ENCODE data around the gene LMOD2.

The LMOD2 gene

GRCh38 chr7:123711832-123712293 lies 56.2 kb downstream of the LMOD2 start:
- peak; percentile 37 for ATAC-seq
- TF ChIP-seq POU6F1 (CRISPR knock-in tag; IDR thresholded peaks at IDR 0.05; ENCODE audit: borderline replicate concordance, low read depth) (no peak), ZFP30 (CRISPR knock-in tag; IDR thresholded peaks at IDR 0.05) (no peak), RARB (CRISPR knock-in tag; IDR thresholded peaks at IDR 0.05) (no peak), ZFP3 (CRISPR knock-in tag; IDR thresholded peaks at IDR 0.05) (no peak), SNAI2 (CRISPR knock-in tag; IDR thresholded peaks at IDR 0.05) (no peak), ZC3H10 (CRISPR knock-in tag; IDR thresholded peaks at IDR 0.05) (no peak), ARNTL (CRISPR knock-in tag; IDR thresholded peaks at IDR 0.05; ENCODE audit: borderline replicate concordance, low read depth) (no peak), CREB5 (CRISPR knock-in tag; IDR thresholded peaks at IDR 0.05; ENCODE audit: low read depth) (no peak), CSRNP3 (CRISPR knock-in tag; IDR thresholded peaks at IDR 0.05) (no peak), PATZ1 (CRISPR knock-in tag; IDR thresholded peaks at IDR 0.05; ENCODE audit: borderline replicate concordance) (no peak), PPARA (CRISPR knock-in tag; IDR thresholded peaks at IDR 0.05; ENCODE audit: borderline replicate concordance) (no peak), ZNF565 (CRISPR knock-in tag; conservative IDR thresholded peaks at IDR 0.05; ENCODE audit: low read depth) (no peak), TCF4 (CRISPR knock-in tag; IDR thresholded peaks at IDR 0.05; ENCODE audit: borderline replicate concordance) (no peak), GLIS3 (CRISPR knock-in tag; IDR thresholded peaks at IDR 0.05) (no peak), TSHZ2 (CRISPR knock-in tag; IDR thresholded peaks at IDR 0.05) (no peak), ZNF8 (CRISPR knock-in tag; IDR thresholded peaks at IDR 0.05) (no peak), ISL1 (CRISPR knock-in tag; IDR thresholded peaks at IDR 0.05) (no peak), CSDC2 (CRISPR knock-in tag; IDR thresholded peaks at IDR 0.05) (no peak), OSR1 (CRISPR knock-in tag; IDR thresholded peaks at IDR 0.05) (no peak)

- ATAC-seq = peak; percentile 61
Observed at GRCh38 chr7:123712619-123713018, 57.0 kb downstream of the LMOD2 start.

More at GRCh38 chr7:123712619-123713018, 57.0 kb downstream of the LMOD2 start:
- TF ChIP-seq OSR1 (CRISPR knock-in tag; IDR thresholded peaks at IDR 0.05) = no peak
- TF ChIP-seq TOX (CRISPR knock-in tag; IDR thresholded peaks at IDR 0.05; ENCODE audit: borderline replicate concordance) = no peak
- no peak for TF ChIP-seq BACH2 (CRISPR knock-in tag; IDR thresholded peaks at IDR 0.05; ENCODE audit: borderline replicate concordance)
- no peak for TF ChIP-seq ARNTL (CRISPR knock-in tag; IDR thresholded peaks at IDR 0.05; ENCODE audit: borderline replicate concordance, low read depth)
- no peak for TF ChIP-seq CSDC2 (CRISPR knock-in tag; IDR thresholded peaks at IDR 0.05)
- no peak for TF ChIP-seq TSHZ2 (CRISPR knock-in tag; IDR thresholded peaks at IDR 0.05)
- TF ChIP-seq ZC3H10 (CRISPR knock-in tag; IDR thresholded peaks at IDR 0.05) = no peak
- no peak for TF ChIP-seq ZFP3 (CRISPR knock-in tag; IDR thresholded peaks at IDR 0.05)
- no peak for TF ChIP-seq GLIS3 (CRISPR knock-in tag; IDR thresholded peaks at IDR 0.05)
- no peak for TF ChIP-seq ZNF70 (CRISPR knock-in tag; IDR thresholded peaks at IDR 0.05)
- no peak for TF ChIP-seq SNAI2 (CRISPR knock-in tag; IDR thresholded peaks at IDR 0.05)
- TF ChIP-seq TCF4 (CRISPR knock-in tag; IDR thresholded peaks at IDR 0.05; ENCODE audit: borderline replicate concordance) = no peak
- no peak for TF ChIP-seq CSRNP3 (CRISPR knock-in tag; IDR thresholded peaks at IDR 0.05)
- no peak for TF ChIP-seq ZNF8 (CRISPR knock-in tag; IDR thresholded peaks at IDR 0.05)

All from SK-N-SH treated with all-trans-retinoic acid at 6 μM for 48 hours (cell line).